GM12878 (cell line): ENCODE data around the gene PSMD1. TPM values are rescaled to one million over a fixed set of nuclear protein-coding genes. Genes with fewer than 3 reads are reported as not detected.

Source experiments
- BACH1 ChIP-seq: fragments of 450-650 bp; IDR thresholded peaks from 2 replicates; pipeline ENCODE4 v1.6.1; 2017; ENCODE audit warnings: mild to moderate bottlenecking, borderline replicate concordance
- BMI1 ChIP-seq: fragments of 450-650 bp; IDR thresholded peaks from 2 replicates; pipeline ENCODE4 v1.6.1; 2016; ENCODE audit warnings: mild to moderate bottlenecking, moderate library complexity, borderline replicate concordance
- CBFB ChIP-seq: IDR thresholded peaks from 2 replicates; pipeline ENCODE4 v1.6.1; 2016; ENCODE audit warnings: antibody characterized with exemption, low read depth
- CTCF ChIP-seq, 3 experiments: IDR thresholded peaks in 2 of 3; conservative IDR thresholded peaks in 1 of 3; 2 replicates each; pipeline ENCODE4 v1.5.1; 2011; ENCODE audit warnings: low read depth in 3 of 3, low read length in 3 of 3, mild to moderate bottlenecking in 3 of 3, control low read depth in 2 of 3, moderate library complexity in 2 of 3, inconsistent platforms in 1 of 3, mixed read lengths in 1 of 3; ENCODE audit not compliant: control insufficient read depth in 2 of 3, insufficient read depth in 1 of 3; ENCODE audit errors: extremely low read depth in 1 of 3
- ESRRA ChIP-seq: IDR thresholded peaks from 2 replicates; pipeline ENCODE4 v1.6.1; 2012; ENCODE audit warnings: mild to moderate bottlenecking, low read length, improper control_type of control experiment
- MXI1 ChIP-seq: fragments of 150-350 bp; IDR thresholded peaks from 2 replicates; pipeline ENCODE4 v1.6.1; 2011; ENCODE audit warnings: low read depth, mild to moderate bottlenecking, inconsistent platforms, low read length, improper control_type of control experiment
- NBN ChIP-seq: fragments of 450-650 bp; IDR thresholded peaks from 2 replicates; pipeline ENCODE4 v1.6.1; 2016
- NFYA ChIP-seq: IDR thresholded peaks from 2 replicates; pipeline ENCODE4 v1.6.1; 2011; ENCODE audit warnings: low read depth, mild to moderate bottlenecking, low read length, improper control_type of control experiment, borderline replicate concordance
- NR2C2 ChIP-seq: IDR thresholded peaks from 2 replicates; pipeline ENCODE4 v1.6.1; 2011; ENCODE audit warnings: borderline replicate concordance, low read depth; ENCODE audit not compliant: control insufficient read depth, insufficient read length
- SIX5 ChIP-seq: IDR thresholded peaks from 2 replicates; pipeline ENCODE4 v1.6.1; 2011; ENCODE audit warnings: mild to moderate bottlenecking, low read depth, low read length, moderate library complexity; ENCODE audit not compliant: severe bottlenecking
- SMARCA5 ChIP-seq: fragments of 450-650 bp; IDR thresholded peaks from 2 replicates; pipeline ENCODE4 v1.6.1; 2017; ENCODE audit warnings: mild to moderate bottlenecking
- SMC3 ChIP-seq: IDR thresholded peaks from 2 replicates; pipeline ENCODE4 v1.6.1; 2011; ENCODE audit warnings: low read length, improper control_type of control experiment, borderline replicate concordance
- STAT1 ChIP-seq: fragments of 450-650 bp; conservative IDR thresholded peaks from 2 replicates; pipeline ENCODE4 v1.6.1; 2014; ENCODE audit warnings: antibody characterized with exemption, mild to moderate bottlenecking
- TCF3 ChIP-seq: IDR thresholded peaks from 2 replicates; pipeline ENCODE4 v1.6.1; 2012; ENCODE audit warnings: low read depth, mild to moderate bottlenecking, low read length, borderline replicate concordance; ENCODE audit not compliant: insufficient read depth
- USF1 ChIP-seq: IDR thresholded peaks from 2 replicates; pipeline ENCODE4 v1.6.1; 2011; ENCODE audit warnings: borderline replicate concordance, low read depth, mild to moderate bottlenecking, moderate library complexity, mixed read lengths, low read length; ENCODE audit not compliant: insufficient read depth; ENCODE audit errors: extremely low read length
- polyA plus RNA-seq, 11 experiments: library from polyadenylated mRNA; depleted of rRNA in 4 of 11; unstranded in 6 of 11; stranded (reverse) in 5 of 11; fragments of >200 nt; fragmentation: Nextera tagmentation in 4 of 11; fragmentation: Illumina TruSeq in 1 of 11; extraction: Ambion mirVana in 4 of 11; extraction: Trizol in 1 of 11; gene quantifications; 1 replicate in 1 of 11; 2 replicates in 10 of 11; pipeline versions ENCODE4 v1.2.1 to v1.2.3, GENCODE V29; 2011 to 2016; ENCODE audit warnings: inconsistent platforms in 2 of 11, missing spikeins in 2 of 11, low read depth in 1 of 11
- total RNA-seq, 4 experiments: library from RNA; depleted of rRNA in 3 of 4; stranded (reverse); fragments of >200 nt in 3 of 4; fragmentation: Illumina TruSeq in 1 of 4; extraction: Trizol in 1 of 4; gene quantifications; 2 replicates each; pipeline versions ENCODE4 v1.2.1 to v1.2.3, GENCODE V29; 2013 to 2021
- TF ChIP-seq, protein P1 (sequence below): IDR thresholded peaks from 2 replicates; pipeline ENCODE4 v1.6.1; 2011; ENCODE audit warnings: low read depth, mild to moderate bottlenecking, low read length, moderate library complexity, borderline replicate concordance; ENCODE audit errors: extremely low read depth
- TF ChIP-seq, protein P2 (sequence below): fragments of 450-650 bp; IDR thresholded peaks from 2 replicates; pipeline ENCODE4 v1.6.1; 2017; ENCODE audit warnings: mild to moderate bottlenecking
- TF ChIP-seq, protein P3 (sequence below): fragments of 450-650 bp; IDR thresholded peaks from 2 replicates; pipeline ENCODE4 v1.6.1; 2017; ENCODE audit warnings: low read depth, mild to moderate bottlenecking, moderate library complexity
- TF ChIP-seq, protein P4 (sequence below): fragments of 450-650 bp; IDR thresholded peaks from 2 replicates; pipeline ENCODE4 v1.6.1; 2014; ENCODE audit warnings: mild to moderate bottlenecking

Gene PSMD1
- total and polyA plus RNA-seq, 10 of the 15 experiments (the other 5 are each of a cell fraction or from before 2014, with no cell fraction given): 87.4 to 220 (median 139) TPM

DNA sequence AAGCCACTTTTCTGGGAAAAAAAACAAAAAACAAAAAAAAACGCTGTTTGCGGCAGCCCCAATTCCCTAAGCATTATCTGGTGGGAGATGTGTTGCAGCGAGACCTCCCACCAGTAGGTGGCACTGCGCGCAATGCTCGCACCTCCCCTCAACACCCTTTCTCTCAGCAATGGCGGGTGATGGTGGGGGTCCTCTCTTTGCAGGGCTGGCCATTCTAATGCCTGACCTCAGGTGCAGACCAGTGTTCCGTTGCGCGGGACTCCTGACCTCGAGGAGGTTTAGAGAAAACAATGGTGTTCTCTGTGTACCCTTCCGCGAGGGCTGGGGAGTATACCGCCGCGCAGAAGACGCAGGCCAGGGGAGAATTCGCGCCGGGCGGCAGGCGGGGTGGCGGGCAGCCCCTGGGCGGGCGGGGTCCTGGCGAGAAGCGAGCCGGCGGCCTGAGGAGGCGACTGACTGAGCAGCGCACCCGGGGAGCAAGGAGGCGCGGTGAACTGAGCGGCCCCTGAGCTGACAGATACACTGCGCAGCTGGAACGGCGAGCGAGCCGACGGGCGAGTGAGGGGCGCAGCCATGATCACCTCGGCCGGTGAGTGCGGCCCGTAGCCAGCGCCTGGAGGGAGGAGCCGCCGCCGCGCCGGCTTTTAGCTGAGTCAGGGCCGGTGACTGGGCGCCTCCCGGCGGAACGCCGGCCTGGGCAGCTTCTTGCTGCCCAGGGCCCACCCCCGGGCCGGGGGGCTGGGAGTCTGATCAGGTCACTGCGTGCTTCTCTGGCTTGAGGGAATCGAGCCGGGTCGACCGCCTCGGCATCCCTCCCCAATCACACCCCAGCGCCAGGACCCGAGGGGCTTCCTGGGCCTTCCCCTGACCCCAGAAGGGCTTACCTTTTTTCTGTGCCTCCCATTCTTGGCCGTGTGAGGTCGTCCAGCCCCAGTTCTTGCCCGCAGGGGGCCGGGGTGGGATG, at the start of gene PSMD1 (continued):
- no peak for TF ChIP-seq TCF3
- TF ChIP-seq MXI1: 0 out of 2 replicates have a peak, but pooled peaks have one; percentile 34
- TF ChIP-seq NFYA: no peak
- TF ChIP-seq BMI1: no peak
- TF ChIP-seq NBN: peak; percentile 89
- no peak; the same call in 1 of the 2 replicates for TF ChIP-seq SMC3
- peak; percentile 78 for TF ChIP-seq SMARCA5
- no peak for TF ChIP-seq USF1
- TF ChIP-seq, protein P1, sequence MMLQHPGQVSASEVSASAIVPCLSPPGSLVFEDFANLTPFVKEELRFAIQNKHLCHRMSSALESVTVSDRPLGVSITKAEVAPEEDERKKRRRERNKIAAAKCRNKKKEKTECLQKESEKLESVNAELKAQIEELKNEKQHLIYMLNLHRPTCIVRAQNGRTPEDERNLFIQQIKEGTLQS: peak; percentile 16; the same call in 1 of the 2 replicates
- TF ChIP-seq, protein P2, sequence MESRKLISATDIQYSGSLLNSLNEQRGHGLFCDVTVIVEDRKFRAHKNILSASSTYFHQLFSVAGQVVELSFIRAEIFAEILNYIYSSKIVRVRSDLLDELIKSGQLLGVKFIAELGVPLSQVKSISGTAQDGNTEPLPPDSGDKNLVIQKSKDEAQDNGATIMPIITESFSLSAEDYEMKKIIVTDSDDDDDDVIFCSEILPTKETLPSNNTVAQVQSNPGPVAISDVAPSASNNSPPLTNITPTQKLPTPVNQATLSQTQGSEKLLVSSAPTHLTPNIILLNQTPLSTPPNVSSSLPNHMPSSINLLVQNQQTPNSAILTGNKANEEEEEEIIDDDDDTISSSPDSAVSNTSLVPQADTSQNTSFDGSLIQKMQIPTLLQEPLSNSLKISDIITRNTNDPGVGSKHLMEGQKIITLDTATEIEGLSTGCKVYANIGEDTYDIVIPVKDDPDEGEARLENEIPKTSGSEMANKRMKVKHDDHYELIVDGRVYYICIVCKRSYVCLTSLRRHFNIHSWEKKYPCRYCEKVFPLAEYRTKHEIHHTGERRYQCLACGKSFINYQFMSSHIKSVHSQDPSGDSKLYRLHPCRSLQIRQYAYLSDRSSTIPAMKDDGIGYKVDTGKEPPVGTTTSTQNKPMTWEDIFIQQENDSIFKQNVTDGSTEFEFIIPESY: peak; percentile 85
- TF ChIP-seq, protein P3, sequence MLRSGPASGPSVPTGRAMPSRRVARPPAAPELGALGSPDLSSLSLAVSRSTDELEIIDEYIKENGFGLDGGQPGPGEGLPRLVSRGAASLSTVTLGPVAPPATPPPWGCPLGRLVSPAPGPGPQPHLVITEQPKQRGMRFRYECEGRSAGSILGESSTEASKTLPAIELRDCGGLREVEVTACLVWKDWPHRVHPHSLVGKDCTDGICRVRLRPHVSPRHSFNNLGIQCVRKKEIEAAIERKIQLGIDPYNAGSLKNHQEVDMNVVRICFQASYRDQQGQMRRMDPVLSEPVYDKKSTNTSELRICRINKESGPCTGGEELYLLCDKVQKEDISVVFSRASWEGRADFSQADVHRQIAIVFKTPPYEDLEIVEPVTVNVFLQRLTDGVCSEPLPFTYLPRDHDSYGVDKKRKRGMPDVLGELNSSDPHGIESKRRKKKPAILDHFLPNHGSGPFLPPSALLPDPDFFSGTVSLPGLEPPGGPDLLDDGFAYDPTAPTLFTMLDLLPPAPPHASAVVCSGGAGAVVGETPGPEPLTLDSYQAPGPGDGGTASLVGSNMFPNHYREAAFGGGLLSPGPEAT: peak; percentile 97
- TF ChIP-seq CTCF (IDR thresholded peaks at IDR 0.05 in 2 of 3, conservative IDR thresholded peaks at IDR 0.05 in 1 of 3; ENCODE audit: control insufficient read depth in 2 of 3, extremely low read depth in 1 of 3, insufficient read depth in 1 of 3, low read depth in 3 of 3, low read length in 3 of 3): peak; percentile 89 to 98 (median 94)
- 0 out of 2 replicates have a peak, but pooled peaks have one; percentile 53 for TF ChIP-seq ESRRA
- peak; percentile 79; the same call in 1 of the 2 replicates for TF ChIP-seq STAT1
- no peak for TF ChIP-seq NR2C2
- peak; percentile 85 for TF ChIP-seq BACH1
- TF ChIP-seq, protein P4, sequence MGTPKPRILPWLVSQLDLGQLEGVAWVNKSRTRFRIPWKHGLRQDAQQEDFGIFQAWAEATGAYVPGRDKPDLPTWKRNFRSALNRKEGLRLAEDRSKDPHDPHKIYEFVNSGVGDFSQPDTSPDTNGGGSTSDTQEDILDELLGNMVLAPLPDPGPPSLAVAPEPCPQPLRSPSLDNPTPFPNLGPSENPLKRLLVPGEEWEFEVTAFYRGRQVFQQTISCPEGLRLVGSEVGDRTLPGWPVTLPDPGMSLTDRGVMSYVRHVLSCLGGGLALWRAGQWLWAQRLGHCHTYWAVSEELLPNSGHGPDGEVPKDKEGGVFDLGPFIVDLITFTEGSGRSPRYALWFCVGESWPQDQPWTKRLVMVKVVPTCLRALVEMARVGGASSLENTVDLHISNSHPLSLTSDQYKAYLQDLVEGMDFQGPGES: 0 out of 2 replicates have a peak, but pooled peaks have one; percentile 51
- peak; percentile 76 for TF ChIP-seq CBFB
- TF ChIP-seq SIX5: no peak
